Stimulated activated memory B cell treated with anti-CD40 and anti-IgM and Interleukin-4, amounts not matched to agents 10 μg/mL and 1 μg/mL and 100 μg/mL, for 72 hours (primary cell): Measurements from ENCODE around the gene CPSF4L.
A peak's percentile ranks its signal among the peaks of the same experiment; 100 is the strongest.

ENCODE experiments used
- ATAC-seq: fragments of 150-1000 bp; cut with Tn5 transposase; 2 replicates; pipeline ENCODE4 v1.10.0; 2021
- H3K27ac Mint-ChIP-seq: one replicate; pipeline ENCODE4 v1.8.0; 2022; ENCODE audit warnings: mild to moderate bottlenecking, mixed read lengths
- H3K27me3 Mint-ChIP-seq: one replicate; pipeline ENCODE4 v1.8.0; 2022; ENCODE audit warnings: mixed read lengths
- H3K36me3 Mint-ChIP-seq: one replicate; pipeline ENCODE4 v1.8.0; 2022; ENCODE audit warnings: mixed read lengths
- H3K4me1 Mint-ChIP-seq: one replicate; pipeline ENCODE4 v1.8.0; 2022; ENCODE audit warnings: mixed read lengths
- H3K4me3 Mint-ChIP-seq: one replicate; pipeline ENCODE4 v1.8.0; 2022; ENCODE audit warnings: mild to moderate bottlenecking, moderate library complexity, mixed read lengths
- H3K9me3 Mint-ChIP-seq: one replicate; pipeline ENCODE4 v1.8.0; 2022; ENCODE audit warnings: mixed read lengths

CPSF4L gene

GRCh38 chr17:73283250-73283649, 21.6 kb upstream of the CPSF4L start:
- H3K4me3 Mint-ChIP-seq, result no peak overlapping the region
- peaks cover 21% of the 10 kb centered on the region for H3K4me1 Mint-ChIP-seq
- ATAC-seq, result no peak
- H3K27ac Mint-ChIP-seq, result no peak overlapping the region
- no peaks in the 10 kb centered on the region for H3K36me3 Mint-ChIP-seq
- no peaks in the 10 kb centered on the region for H3K9me3 Mint-ChIP-seq
- peaks cover 60% of the 10 kb centered on the region for H3K27me3 Mint-ChIP-seq

DNA sequence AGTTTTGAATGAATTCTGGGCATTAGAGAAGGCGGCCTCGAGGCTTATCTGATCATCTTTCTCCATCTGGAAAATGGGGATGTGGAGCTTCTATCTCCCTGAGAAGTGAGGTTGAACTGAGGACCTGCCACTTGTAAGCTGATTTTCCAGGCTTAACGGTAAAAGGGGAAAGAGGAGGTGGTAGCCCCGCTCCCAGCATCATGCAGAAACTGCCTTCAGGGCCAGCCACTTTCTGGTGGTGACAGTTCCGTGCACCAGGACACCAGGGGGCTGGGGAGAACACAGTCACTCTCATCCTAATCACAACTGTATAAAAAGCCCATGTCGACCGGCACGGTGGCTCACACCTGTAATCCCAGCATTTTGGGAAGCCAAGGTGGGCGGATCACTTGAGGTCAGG, 20.9 kb upstream of the CPSF4L start:
- Mint-ChIP-seq H3K4me3 (no peak overlapping the region), H3K27me3 (peaks cover 55% of the 10 kb centered on the region), H3K36me3 (no peaks in the 10 kb centered on the region), H3K27ac (no peak overlapping the region), H3K4me1 (peaks cover 21% of the 10 kb centered on the region), H3K9me3 (no peaks in the 10 kb centered on the region)
- ATAC-seq, result no peak

- Mint-ChIP-seq H3K36me3 (no peaks in the 10 kb centered on the region), H3K27ac (no peak overlapping the region), H3K9me3 (no peaks in the 10 kb centered on the region), H3K4me1 (peaks cover 21% of the 10 kb centered on the region), H3K27me3 (peaks cover 48% of the 10 kb centered on the region), H3K4me3 (no peak overlapping the region)
- ATAC-seq, result peak; percentile 93
Measured at GRCh38 chr17:73281928-73282327, 20.2 kb upstream of the CPSF4L start.

- Mint-ChIP-seq H3K27ac (no peak overlapping the region), H3K4me3 (no peak overlapping the region), H3K36me3 (no peaks in the 10 kb centered on the region), H3K27me3 (peaks cover 37% of the 10 kb centered on the region), H3K4me1 (peaks cover 21% of the 10 kb centered on the region), H3K9me3 (no peaks in the 10 kb centered on the region)
- ATAC-seq, result no peak
Measured at GRCh38 chr17:73280191-73280590, 18.5 kb upstream of the CPSF4L start.

DNA sequence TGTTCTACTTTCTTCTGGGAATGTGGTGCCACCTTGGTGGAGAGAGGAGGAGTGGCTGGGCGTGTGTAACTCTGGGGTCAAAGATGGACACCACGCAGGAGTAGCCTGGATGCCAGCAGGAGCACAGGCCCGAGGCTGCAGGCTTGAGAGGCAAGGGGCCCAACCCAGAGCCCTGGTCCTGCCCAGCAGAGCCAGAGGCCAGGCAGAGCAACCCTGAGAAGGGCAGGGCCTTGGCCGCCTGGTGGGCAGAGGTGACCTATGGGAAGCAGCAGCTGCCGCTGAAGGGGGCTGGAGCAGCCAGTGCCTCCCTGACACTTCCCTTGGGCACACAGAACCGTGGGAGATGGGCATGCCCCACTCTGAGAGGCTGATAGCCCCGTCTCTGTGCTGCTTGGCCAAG, 18.0 kb upstream of the CPSF4L start:
- Mint-ChIP-seq H3K9me3 (no peaks in the 10 kb centered on the region), H3K4me1 (peaks cover 21% of the 10 kb centered on the region), H3K27me3 (peaks cover 37% of the 10 kb centered on the region), H3K27ac (no peak overlapping the region), H3K36me3 (no peaks in the 10 kb centered on the region), H3K4me3 (no peak overlapping the region)
- ATAC-seq, result no peak

- H3K36me3 Mint-ChIP-seq, result no peaks in the 10 kb centered on the region
- peaks cover 37% of the 10 kb centered on the region for H3K27me3 Mint-ChIP-seq
- H3K9me3 Mint-ChIP-seq, result no peaks in the 10 kb centered on the region
- peaks cover 18% of the 10 kb centered on the region for H3K4me1 Mint-ChIP-seq
- no peak overlapping the region for H3K4me3 Mint-ChIP-seq
- ATAC-seq, result no peak
- H3K27ac Mint-ChIP-seq, result no peak overlapping the region
Measured at GRCh38 chr17:73278465-73279453, 17.1 kb upstream of the CPSF4L start.

DNA sequence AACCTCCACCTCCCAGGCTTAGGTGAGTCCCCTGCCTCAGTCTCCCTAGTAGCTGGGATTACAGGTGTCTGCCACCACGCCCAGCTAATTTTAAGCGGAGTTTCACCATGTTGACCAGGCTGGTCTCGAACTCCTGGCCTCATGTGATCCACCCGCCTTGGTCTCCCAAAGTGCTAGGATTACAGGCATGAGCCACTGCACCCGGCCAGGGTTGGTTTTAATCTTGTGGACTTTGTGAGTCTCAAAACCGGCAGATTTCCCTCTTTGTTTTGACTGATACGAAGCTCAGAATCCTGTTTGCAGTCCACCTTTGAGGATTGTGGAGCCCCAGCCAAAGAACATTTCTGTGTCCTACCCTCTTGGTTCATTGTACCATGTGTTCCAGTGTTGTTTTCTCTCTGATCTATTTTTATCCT, 16.4 kb upstream of the CPSF4L start:
- Mint-ChIP-seq H3K9me3 (no peaks in the 10 kb centered on the region), H3K27me3 (peaks cover 37% of the 10 kb centered on the region), H3K36me3 (no peaks in the 10 kb centered on the region), H3K4me1 (peaks cover 13% of the 10 kb centered on the region), H3K4me3 (no peak overlapping the region), H3K27ac (no peak overlapping the region)
- no peak for ATAC-seq

DNA sequence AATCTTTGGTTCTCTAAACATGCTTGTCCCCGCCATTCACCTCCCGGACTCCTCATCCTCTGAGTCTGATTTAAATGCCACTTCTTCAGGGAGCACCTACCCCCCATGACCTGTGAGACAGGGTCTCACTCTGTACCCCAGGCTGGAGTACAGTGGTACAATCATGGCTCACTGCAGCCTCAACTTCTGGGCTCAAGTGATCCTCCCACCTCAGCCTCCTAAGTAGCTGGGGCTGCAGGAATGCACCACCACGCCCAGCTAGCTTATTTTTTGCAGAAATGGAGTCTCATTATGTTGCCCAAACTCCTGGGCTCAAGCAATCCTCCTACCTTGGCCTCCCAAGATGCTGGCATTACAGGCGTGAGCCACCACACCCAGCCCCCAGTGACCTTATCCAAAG, 12.8 kb upstream of the CPSF4L start:
- Mint-ChIP-seq H3K9me3 (no peaks in the 10 kb centered on the region), H3K27ac (no peak overlapping the region), H3K36me3 (no peaks in the 10 kb centered on the region), H3K4me3 (no peak overlapping the region), H3K27me3 (peaks cover 14% of the 10 kb centered on the region), H3K4me1 (peaks cover 9% of the 10 kb centered on the region)
- ATAC-seq, result no peak

- no peaks in the 10 kb centered on the region for H3K9me3 Mint-ChIP-seq
- H3K27me3 Mint-ChIP-seq, result no peaks in the 10 kb centered on the region
- H3K27ac Mint-ChIP-seq, result no peak overlapping the region
- H3K4me1 Mint-ChIP-seq, result peaks cover 9% of the 10 kb centered on the region
- no peaks in the 10 kb centered on the region for H3K36me3 Mint-ChIP-seq
- no peak for ATAC-seq
- H3K4me3 Mint-ChIP-seq, result no peak overlapping the region
Measured at GRCh38 chr17:73272906-73273218, 11.2 kb upstream of the CPSF4L start.

- Mint-ChIP-seq H3K4me3 (peak overlapping the region; percentile 34), H3K27ac (peak overlapping the region; percentile 48), H3K9me3 (no peaks in the 10 kb centered on the region), H3K36me3 (no peaks in the 10 kb centered on the region), H3K27me3 (no peaks in the 10 kb centered on the region), H3K4me1 (peaks cover 9% of the 10 kb centered on the region)
- peak; percentile 96 for ATAC-seq
Measured at GRCh38 chr17:73271072-73271471, 9.4 kb upstream of the CPSF4L start.

- H3K27ac Mint-ChIP-seq, result no peak overlapping the region
- peaks cover 9% of the 10 kb centered on the region for H3K4me1 Mint-ChIP-seq
- ATAC-seq, result no peak
- no peaks in the 10 kb centered on the region for H3K27me3 Mint-ChIP-seq
- no peaks in the 10 kb centered on the region for H3K9me3 Mint-ChIP-seq
- no peak overlapping the region for H3K4me3 Mint-ChIP-seq
- H3K36me3 Mint-ChIP-seq, result no peaks in the 10 kb centered on the region
Measured at GRCh38 chr17:73269791-73270190, 8.1 kb upstream of the CPSF4L start.

- H3K4me3 Mint-ChIP-seq, result no peak overlapping the region
- no peaks in the 10 kb centered on the region for H3K36me3 Mint-ChIP-seq
- peaks cover 9% of the 10 kb centered on the region for H3K4me1 Mint-ChIP-seq
- H3K27ac Mint-ChIP-seq, result no peak overlapping the region
- H3K9me3 Mint-ChIP-seq, result no peaks in the 10 kb centered on the region
- no peaks in the 10 kb centered on the region for H3K27me3 Mint-ChIP-seq
- no peak for ATAC-seq
Measured at GRCh38 chr17:73269329-73269615, 7.6 kb upstream of the CPSF4L start.

DNA sequence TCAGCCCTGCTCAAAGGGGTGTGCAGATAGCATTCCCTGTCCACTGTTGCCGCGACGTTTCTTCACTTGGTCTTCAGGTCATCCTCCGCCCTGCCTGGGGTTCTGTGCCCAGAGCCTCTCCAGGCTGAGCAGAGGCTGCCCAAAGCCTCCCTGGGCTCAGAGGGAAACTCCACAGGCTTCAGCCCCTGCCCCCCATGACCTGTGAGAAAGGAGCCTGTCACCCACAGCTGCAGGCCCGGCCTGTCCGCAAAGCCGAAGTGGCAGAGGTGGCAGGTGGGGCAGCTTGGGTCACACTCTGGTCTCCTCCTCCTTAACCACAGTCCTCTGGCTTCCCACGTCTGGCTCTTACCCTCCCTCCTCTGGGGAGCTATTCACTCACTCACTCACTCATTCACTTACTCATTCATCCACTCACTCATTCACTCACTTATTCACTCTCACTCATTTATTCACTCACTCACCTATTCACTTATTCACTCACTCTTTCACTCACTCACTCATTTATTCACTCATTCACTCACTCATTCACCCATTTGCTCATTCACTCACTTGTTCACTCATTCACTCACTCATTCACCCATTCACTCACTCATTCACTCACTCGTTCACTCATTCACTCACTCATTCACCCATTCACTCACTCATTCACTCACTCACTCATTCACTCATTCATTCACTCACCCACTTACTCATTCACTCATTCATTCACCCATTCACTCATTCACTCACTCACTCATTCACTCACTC, 7.1 kb upstream of the CPSF4L start:
- no peak for ATAC-seq
- peaks cover 9% of the 10 kb centered on the region for H3K4me1 Mint-ChIP-seq
- no peaks in the 10 kb centered on the region for H3K9me3 Mint-ChIP-seq
- no peaks in the 10 kb centered on the region for H3K27me3 Mint-ChIP-seq
- H3K4me3 Mint-ChIP-seq, result no peak overlapping the region
- H3K36me3 Mint-ChIP-seq, result no peaks in the 10 kb centered on the region
- H3K27ac Mint-ChIP-seq, result no peak overlapping the region

- H3K9me3 Mint-ChIP-seq, result no peaks in the 10 kb centered on the region
- no peak for ATAC-seq
- no peak overlapping the region for H3K4me3 Mint-ChIP-seq
- H3K27me3 Mint-ChIP-seq, result peaks cover 8% of the 10 kb centered on the region
- peaks cover 9% of the 10 kb centered on the region for H3K4me1 Mint-ChIP-seq
- H3K27ac Mint-ChIP-seq, result no peak overlapping the region
- H3K36me3 Mint-ChIP-seq, result no peaks in the 10 kb centered on the region
Measured at GRCh38 chr17:73267648-73268537, 6.2 kb upstream of the CPSF4L start.

DNA sequence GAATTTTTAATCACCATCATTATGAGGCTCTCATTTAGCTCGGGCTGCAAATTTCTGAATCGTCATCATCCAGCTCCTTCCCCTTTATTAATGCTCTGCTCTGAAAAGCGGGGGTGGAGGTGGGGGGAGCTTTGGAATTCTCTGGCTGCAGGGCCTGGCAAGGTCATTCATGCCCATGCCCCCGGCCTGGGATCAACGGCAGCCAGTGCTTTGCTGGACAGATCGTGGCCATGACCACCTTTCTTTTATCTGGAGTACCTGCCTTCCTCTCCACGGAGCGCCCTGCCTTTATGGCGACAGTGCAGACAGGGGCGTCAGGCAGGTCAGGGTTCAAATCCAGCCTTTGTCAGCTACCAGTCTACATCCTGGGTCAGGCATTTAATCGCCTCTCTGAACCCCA, 5.1 kb upstream of the CPSF4L start:
- no peak overlapping the region for H3K27ac Mint-ChIP-seq
- H3K4me1 Mint-ChIP-seq, result peaks cover 9% of the 10 kb centered on the region
- no peak for ATAC-seq
- H3K9me3 Mint-ChIP-seq, result no peaks in the 10 kb centered on the region
- peaks cover 18% of the 10 kb centered on the region for H3K27me3 Mint-ChIP-seq
- H3K36me3 Mint-ChIP-seq, result no peaks in the 10 kb centered on the region
- no peak overlapping the region for H3K4me3 Mint-ChIP-seq
